Measurements from ENCODE around the gene URAD. TPM values are rescaled to one million over a fixed set of nuclear protein-coding genes. Genes with fewer than 3 reads are reported as not detected.

Gene URAD
- total and polyA plus RNA-seq, 7 donors: not detected

DNA sequence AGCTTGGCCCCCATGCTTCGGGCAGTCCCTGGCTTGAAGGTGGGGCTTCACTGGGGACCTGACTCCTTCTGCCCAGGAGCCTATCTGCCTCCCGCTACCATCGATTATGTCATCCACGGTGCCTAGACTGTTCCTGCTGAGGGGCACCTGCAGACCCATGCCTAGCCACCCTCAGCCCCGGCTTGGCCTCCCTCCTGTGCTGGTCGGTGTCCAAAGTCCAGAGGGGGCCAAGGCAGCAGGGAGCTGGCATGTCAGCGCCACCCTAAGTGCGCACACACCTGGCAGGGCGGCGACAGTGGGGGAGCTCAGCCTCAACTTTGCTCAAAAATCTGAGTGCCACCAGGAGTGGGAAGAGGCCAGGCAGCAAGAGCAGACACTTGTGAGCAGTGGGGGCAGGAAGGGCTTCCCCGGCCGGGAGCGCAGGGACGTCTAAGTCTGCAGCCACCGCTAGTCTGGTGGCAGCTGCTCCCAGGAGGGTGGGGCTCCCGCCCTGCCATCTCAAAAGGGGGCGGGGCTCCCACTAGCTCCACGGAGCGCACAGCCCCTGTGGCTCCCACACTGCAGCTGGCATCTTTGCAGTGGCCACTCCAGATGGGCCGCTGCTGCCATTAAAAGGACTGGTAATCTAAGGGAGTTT is 13.5 kb upstream of the URAD start:
- no peak for ATAC-seq

DNA sequence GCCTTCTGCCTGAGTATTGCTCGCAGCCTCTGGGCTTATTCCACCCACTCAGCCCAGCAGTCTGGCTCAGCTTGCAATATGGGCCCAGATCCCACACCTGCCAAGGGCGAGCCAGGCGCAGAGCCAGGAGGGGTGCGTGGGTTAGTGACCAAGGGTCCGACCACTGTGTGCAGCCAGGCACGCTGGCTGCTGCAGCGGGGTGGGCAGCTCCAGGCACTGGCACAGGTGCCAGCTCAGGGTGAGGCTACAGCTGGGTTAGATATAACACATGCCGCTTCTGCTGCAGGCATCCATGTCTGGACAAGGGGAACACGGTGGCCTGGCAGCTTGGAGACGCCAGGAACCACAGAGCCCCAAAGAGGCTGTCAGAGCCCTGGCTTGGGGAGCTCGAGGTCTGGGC is 12.6 kb upstream of the URAD start:
- Histone ChIP-seq H3K4me3 (no peak overlapping the region), H3K36me3 (ENCODE audit: insufficient read depth in 1 of 2, low read depth in 1 of 2) (no peaks in the 10 kb centered on the region), H3K4me1 (no peaks in the 10 kb centered on the region), H3K27me3 (ENCODE audit: insufficient read depth in 3 of 3, low read length in 2 of 3) (no peaks in the 10 kb centered on the region), H3K27ac (no peak overlapping the region), H3K9me3 (no peaks in the 10 kb centered on the region)
- whole genome bisulfite sequencing, 3 donors: 36 to 44% (median 37%) methylated on average over 11 of the region's 11 CpGs
- intact Hi-C loops (cut with DNase I): no loop called here
- DNase-seq (no peak), ATAC-seq (no peak)
- TF ChIP-seq, protein P1, sequence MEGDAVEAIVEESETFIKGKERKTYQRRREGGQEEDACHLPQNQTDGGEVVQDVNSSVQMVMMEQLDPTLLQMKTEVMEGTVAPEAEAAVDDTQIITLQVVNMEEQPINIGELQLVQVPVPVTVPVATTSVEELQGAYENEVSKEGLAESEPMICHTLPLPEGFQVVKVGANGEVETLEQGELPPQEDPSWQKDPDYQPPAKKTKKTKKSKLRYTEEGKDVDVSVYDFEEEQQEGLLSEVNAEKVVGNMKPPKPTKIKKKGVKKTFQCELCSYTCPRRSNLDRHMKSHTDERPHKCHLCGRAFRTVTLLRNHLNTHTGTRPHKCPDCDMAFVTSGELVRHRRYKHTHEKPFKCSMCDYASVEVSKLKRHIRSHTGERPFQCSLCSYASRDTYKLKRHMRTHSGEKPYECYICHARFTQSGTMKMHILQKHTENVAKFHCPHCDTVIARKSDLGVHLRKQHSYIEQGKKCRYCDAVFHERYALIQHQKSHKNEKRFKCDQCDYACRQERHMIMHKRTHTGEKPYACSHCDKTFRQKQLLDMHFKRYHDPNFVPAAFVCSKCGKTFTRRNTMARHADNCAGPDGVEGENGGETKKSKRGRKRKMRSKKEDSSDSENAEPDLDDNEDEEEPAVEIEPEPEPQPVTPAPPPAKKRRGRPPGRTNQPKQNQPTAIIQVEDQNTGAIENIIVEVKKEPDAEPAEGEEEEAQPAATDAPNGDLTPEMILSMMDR (IDR thresholded peaks at IDR 0.05): no peak

More for the DNA sequence above, 13.5 kb upstream of the URAD start:
- 66 to 85% (median 71%) methylated on average over 14 to 20 of the region's 20 CpGs for WGBS, 3 donors
- Histone ChIP-seq H3K9me3 (no peaks in the 10 kb centered on the region), H3K4me3 (no peak overlapping the region), H3K27me3 (ENCODE audit: insufficient read depth in 3 of 3, low read length in 2 of 3) (no peaks in the 10 kb centered on the region), H3K4me1 (no peaks in the 10 kb centered on the region), H3K36me3 (ENCODE audit: insufficient read depth in 1 of 2, low read depth in 1 of 2) (no peaks in the 10 kb centered on the region), H3K27ac (no peak overlapping the region)
- intact Hi-C loops (cut with DNase I): no loop called here
- no peak for DNase-seq
- TF ChIP-seq, protein P1 (IDR thresholded peaks at IDR 0.05): no peak

DNA sequence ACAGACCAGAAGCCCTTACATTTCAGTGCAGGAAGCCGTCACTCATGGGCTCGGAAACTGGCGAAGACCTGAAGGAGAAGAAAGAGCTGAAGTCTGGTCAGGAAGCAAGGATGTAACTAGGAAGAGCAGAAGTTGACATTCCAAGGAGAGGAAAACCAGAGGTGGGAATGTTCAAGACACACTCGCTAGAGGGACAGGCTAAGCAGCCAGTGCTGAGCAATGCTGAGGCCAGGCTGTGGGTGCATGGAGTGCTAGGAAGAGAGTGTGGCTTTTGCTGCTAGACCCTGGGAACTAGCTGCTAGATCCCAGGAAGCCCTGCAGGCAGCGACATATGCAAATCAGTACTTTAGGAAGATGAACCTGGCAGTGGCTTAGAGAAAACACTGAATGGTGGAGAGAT is 12.1 kb upstream of the URAD start:
- Histone ChIP-seq H3K27me3 (ENCODE audit: insufficient read depth in 3 of 3, low read length in 2 of 3) (no peaks in the 10 kb centered on the region), H3K27ac (no peak overlapping the region)
- 36 to 41% (median 36%) methylated on average over 5 of the region's 5 CpGs for WGBS, 3 donors

DNA sequence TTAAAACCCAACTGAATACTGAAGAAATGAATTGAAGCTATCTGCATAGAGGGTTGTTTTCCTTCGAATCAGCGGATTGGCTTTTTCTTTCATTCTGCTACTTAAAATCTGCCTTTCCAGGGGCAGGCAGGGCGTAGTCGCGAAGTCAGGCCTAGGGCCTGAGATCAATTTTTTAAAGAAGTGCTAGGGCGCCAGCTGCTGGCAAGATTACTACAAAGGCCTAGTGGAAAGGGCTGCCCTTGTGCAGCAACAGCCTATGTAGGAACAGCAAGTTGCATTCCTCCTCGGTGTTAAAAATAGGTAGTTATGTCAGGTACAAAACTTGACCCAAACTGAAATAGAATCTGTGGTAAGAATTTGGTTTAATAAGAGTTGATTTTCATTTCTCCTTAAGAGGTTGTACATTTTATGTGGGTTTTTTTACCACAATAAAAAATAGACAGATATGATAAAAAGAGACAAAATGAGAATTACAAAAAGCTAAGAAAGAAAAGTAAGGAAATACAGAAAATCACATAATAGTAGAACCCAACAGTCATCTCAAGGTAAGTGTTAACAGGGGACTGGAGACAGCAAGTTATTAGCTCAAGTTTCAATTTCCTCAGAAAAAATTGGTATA is 9.5 kb upstream of the URAD start:
- peaks cover 0 to 2% (median 0%) of the 10 kb centered on the region in 3 donors for H3K27me3 ChIP-seq (ENCODE audit: insufficient read depth in 3 of 3, low read length in 2 of 3)
- no peak for DNase-seq
- H3K27ac ChIP-seq: no peak overlapping the region
- no peaks in the 10 kb centered on the region for H3K36me3 ChIP-seq (ENCODE audit: insufficient read depth in 1 of 2, low read depth in 1 of 2)
- intact Hi-C loops (cut with DNase I): no loop called here
- H3K4me1 ChIP-seq: no peaks in the 10 kb centered on the region
- peak in 2 of 4 donors; percentile 53 to 61 for ATAC-seq
- WGBS, 3 donors: 39 to 54% (median 46%) methylated on average over 7 of the region's 7 CpGs
- TF ChIP-seq, protein P1 (IDR thresholded peaks at IDR 0.05): no peak
- H3K4me3 ChIP-seq: no peak overlapping the region
- no peaks in the 10 kb centered on the region for H3K9me3 ChIP-seq

More for the DNA sequence above, 12.1 kb upstream of the URAD start:
- intact Hi-C loops (cut with DNase I): no loop called here
- TF ChIP-seq, protein P1 (IDR thresholded peaks at IDR 0.05): no peak
- ATAC-seq: no peak
- Histone ChIP-seq H3K36me3 (ENCODE audit: insufficient read depth in 1 of 2, low read depth in 1 of 2) (no peaks in the 10 kb centered on the region), H3K4me1 (no peaks in the 10 kb centered on the region), H3K4me3 (no peak overlapping the region), H3K9me3 (no peaks in the 10 kb centered on the region)
- no peak for DNase-seq

All from psoas muscle (tissue), 8 donors.